HG03439 (cell line): ENCODE measurements around the gene CHST9.
"Not testable (repeated sequence)": the region's sequence is repeated elsewhere in the genome, so short reads cannot be mapped to it uniquely, and the experiment has no call there.

Source experiments
- ATAC-seq: cut with Tn5 transposase; IDR thresholded peaks from one replicate; pipeline ENCODE4 v1.9.1; 2021; ENCODE audit warnings: mild to moderate bottlenecking, moderate library complexity; ENCODE audit not compliant: unreplicated experiment

Gene CHST9

GRCh38 chr18:27175245-27175644 is 9.9 kb downstream of the CHST9 start:
- ATAC-seq = no peak

- no peak for ATAC-seq
Observed at GRCh38 chr18:27171993-27172392, 13.1 kb downstream of the CHST9 start.

- ATAC-seq = no peak
Observed at GRCh38 chr18:27165412-27165811, 19.7 kb downstream of the CHST9 start.

GRCh38 chr18:27164905-27165304 is 20.2 kb downstream of the CHST9 start:
- no peak for ATAC-seq

- not testable (repeated sequence) for ATAC-seq
Observed at GRCh38 chr18:27163197-27163716, 21.9 kb downstream of the CHST9 start.

- ATAC-seq = not testable (repeated sequence)
Observed at GRCh38 chr18:27149240-27149639, 35.9 kb downstream of the CHST9 start.

- no peak for ATAC-seq
Observed at GRCh38 chr18:27144672-27145071, 40.4 kb downstream of the CHST9 start.

- ATAC-seq = no peak
Observed at GRCh38 chr18:27143580-27144287, 41.4 kb downstream of the CHST9 start.

GRCh38 chr18:27142891-27143290 is 42.2 kb downstream of the CHST9 start:
- no peak for ATAC-seq

- no peak for ATAC-seq
Observed at GRCh38 chr18:27141876-27142275, 43.2 kb downstream of the CHST9 start.

GRCh38 chr18:27138079-27138478 is 47.0 kb downstream of the CHST9 start:
- no peak for ATAC-seq

- no peak for ATAC-seq
Observed at GRCh38 chr18:27136208-27136535, 48.9 kb downstream of the CHST9 start.

GRCh38 chr18:27135504-27136207 is 49.5 kb downstream of the CHST9 start:
- no peak for ATAC-seq

GRCh38 chr18:27130065-27130630 is 55.0 kb downstream of the CHST9 start:
- no peak for ATAC-seq

GRCh38 chr18:27124196-27124595 is 60.9 kb downstream of the CHST9 start:
- ATAC-seq = no peak

- no peak for ATAC-seq
Observed at GRCh38 chr18:27121108-27121507, 64.0 kb downstream of the CHST9 start.

GRCh38 chr18:27120246-27120645 is 64.9 kb downstream of the CHST9 start:
- ATAC-seq = no peak

GRCh38 chr18:27118973-27119372 is 66.1 kb downstream of the CHST9 start:
- ATAC-seq = no peak

GRCh38 chr18:27114842-27115241 is 70.3 kb downstream of the CHST9 start:
- no peak for ATAC-seq

- ATAC-seq = no peak
Observed at GRCh38 chr18:27113358-27113757, 71.8 kb downstream of the CHST9 start.

GRCh38 chr18:27110319-27110718 is 74.8 kb downstream of the CHST9 start:
- no peak for ATAC-seq

- no peak for ATAC-seq
Observed at GRCh38 chr18:27109451-27109850, 75.7 kb downstream of the CHST9 start.
